ENCODE results near the gene UTP14A.
A peak's percentile ranks its signal among the peaks of the same experiment; 100 is the strongest.

DNA sequence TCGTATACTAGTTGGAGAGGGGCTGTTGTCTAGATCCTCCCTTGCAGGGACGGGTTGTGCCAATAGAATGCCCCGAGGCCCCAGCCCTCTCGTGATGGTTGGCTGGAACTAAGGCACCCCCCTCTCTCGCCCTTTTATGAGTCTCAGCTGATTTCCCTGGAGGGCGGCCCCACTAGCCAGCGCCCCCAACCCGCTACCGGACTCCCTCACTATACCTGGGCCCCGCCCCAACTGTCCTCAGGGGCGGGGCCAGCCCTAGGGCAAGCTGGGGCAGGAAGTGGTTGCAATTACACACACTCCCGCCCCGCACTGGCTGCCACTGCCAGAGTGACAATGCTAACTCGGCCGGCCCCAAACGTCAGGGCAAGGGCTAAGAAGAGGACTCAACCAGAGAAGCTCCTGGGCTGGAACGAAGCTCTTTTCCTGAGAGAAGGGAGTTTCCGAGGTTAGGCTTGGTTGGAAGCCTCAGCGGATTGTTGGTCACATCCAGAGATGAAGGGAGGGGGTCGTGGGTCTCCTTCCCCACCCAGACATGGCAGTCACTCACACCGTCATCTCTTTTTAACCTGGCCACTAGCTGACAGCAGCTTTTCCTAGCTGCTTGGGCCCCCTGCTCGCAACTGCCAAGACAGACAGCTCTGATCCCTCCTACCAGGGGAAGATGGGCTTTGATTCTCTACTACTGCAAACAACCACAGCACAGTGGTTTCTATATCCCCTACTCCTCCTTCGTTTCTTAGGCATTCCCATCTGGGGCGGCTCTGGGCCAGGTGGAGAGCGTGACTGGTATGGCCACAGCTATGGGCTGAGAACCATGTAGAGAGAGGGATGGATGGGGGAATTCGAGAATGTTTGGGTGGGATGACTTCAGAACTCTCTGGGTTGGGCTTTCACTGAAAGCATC, 55.5 kb downstream of the UTP14A start:
- TF ChIP-seq, protein P1, sequence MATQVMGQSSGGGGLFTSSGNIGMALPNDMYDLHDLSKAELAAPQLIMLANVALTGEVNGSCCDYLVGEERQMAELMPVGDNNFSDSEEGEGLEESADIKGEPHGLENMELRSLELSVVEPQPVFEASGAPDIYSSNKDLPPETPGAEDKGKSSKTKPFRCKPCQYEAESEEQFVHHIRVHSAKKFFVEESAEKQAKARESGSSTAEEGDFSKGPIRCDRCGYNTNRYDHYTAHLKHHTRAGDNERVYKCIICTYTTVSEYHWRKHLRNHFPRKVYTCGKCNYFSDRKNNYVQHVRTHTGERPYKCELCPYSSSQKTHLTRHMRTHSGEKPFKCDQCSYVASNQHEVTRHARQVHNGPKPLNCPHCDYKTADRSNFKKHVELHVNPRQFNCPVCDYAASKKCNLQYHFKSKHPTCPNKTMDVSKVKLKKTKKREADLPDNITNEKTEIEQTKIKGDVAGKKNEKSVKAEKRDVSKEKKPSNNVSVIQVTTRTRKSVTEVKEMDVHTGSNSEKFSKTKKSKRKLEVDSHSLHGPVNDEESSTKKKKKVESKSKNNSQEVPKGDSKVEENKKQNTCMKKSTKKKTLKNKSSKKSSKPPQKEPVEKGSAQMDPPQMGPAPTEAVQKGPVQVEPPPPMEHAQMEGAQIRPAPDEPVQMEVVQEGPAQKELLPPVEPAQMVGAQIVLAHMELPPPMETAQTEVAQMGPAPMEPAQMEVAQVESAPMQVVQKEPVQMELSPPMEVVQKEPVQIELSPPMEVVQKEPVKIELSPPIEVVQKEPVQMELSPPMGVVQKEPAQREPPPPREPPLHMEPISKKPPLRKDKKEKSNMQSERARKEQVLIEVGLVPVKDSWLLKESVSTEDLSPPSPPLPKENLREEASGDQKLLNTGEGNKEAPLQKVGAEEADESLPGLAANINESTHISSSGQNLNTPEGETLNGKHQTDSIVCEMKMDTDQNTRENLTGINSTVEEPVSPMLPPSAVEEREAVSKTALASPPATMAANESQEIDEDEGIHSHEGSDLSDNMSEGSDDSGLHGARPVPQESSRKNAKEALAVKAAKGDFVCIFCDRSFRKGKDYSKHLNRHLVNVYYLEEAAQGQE (IDR thresholded peaks at IDR 0.05): no peak
- TF ChIP-seq EGR1 (IDR thresholded peaks at IDR 0.05; ENCODE audit: low read depth in 2 of 2) (no peak), TAF1 (conservative IDR thresholded peaks at IDR 0.05) (peak; percentile 52), GABPA (IDR thresholded peaks at IDR 0.05 in 1 of 2, conservative IDR thresholded peaks at IDR 0.05 in 1 of 2) (peak in 1 of 2 donors; percentile 59), RAD21 (IDR thresholded peaks at IDR 0.05) (no peak), JUND (IDR thresholded peaks at IDR 0.05) (no peak), HNF4G (IDR thresholded peaks at IDR 0.05) (no peak), SP1 (IDR thresholded peaks at IDR 0.05) (peak; percentile 34), RXRA (IDR thresholded peaks at IDR 0.05) (no peak), FOXA1 (IDR thresholded peaks at IDR 0.05) (no peak)
- TF ChIP-seq, protein P2, sequence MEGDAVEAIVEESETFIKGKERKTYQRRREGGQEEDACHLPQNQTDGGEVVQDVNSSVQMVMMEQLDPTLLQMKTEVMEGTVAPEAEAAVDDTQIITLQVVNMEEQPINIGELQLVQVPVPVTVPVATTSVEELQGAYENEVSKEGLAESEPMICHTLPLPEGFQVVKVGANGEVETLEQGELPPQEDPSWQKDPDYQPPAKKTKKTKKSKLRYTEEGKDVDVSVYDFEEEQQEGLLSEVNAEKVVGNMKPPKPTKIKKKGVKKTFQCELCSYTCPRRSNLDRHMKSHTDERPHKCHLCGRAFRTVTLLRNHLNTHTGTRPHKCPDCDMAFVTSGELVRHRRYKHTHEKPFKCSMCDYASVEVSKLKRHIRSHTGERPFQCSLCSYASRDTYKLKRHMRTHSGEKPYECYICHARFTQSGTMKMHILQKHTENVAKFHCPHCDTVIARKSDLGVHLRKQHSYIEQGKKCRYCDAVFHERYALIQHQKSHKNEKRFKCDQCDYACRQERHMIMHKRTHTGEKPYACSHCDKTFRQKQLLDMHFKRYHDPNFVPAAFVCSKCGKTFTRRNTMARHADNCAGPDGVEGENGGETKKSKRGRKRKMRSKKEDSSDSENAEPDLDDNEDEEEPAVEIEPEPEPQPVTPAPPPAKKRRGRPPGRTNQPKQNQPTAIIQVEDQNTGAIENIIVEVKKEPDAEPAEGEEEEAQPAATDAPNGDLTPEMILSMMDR (IDR thresholded peaks at IDR 0.05; ENCODE audit: low read depth, low read length, missing input control): no peak
